ENCODE measurements around the gene IMPDH1. TPM values are rescaled to one million over a fixed set of nuclear protein-coding genes. Genes with fewer than 3 reads are reported as not detected.

The IMPDH1 gene
- total and polyA plus RNA-seq, 2 donors from 2014 or later = 20.9 to 40.3 TPM

DNA sequence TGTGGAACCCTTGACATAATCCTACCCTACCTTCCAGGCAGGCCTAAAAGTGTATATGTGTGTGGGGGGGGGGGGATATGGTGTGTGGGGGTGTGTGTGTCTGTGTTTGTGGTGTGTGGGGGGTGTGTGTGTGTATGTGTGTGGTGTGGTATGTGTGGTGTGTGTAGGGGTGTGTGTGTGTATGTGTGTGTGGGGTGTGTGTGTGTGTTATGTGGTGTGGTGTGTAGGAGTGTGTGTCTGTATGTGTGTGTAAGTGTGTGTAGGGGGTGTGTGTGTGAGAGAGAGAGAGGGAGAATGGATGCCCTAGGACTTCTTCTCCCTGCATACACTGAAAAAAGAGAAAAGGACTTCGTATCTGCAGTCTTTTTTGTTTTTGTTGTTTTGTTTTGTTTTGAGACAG is 12.3 kb upstream of the IMPDH1 start:
- intact Hi-C loops (cut with DNase I) = no loop called here
- no peaks in the 10 kb centered on the region for H3K4me1 ChIP-seq (ENCODE audit: control insufficient read depth in 2 of 3, insufficient read depth in 2 of 3, low read depth in 1 of 3, low read length in 3 of 3)
- FAIRE-seq (no peak), DNase-seq (no peak)
- H3K4me3 ChIP-seq (ENCODE audit: low read length in 3 of 3) = no peak overlapping the region
- no peak overlapping the region for H3K27ac ChIP-seq (ENCODE audit: low read depth in 2 of 2, low read length in 2 of 2)
- no peaks in the 10 kb centered on the region for H3K36me3 ChIP-seq (ENCODE audit: control insufficient read depth in 2 of 3, insufficient read depth in 3 of 3, low read length in 3 of 3)
- H3K9me3 ChIP-seq (ENCODE audit: control insufficient read depth in 2 of 3, insufficient read depth in 1 of 3, low read length in 3 of 3) = no peaks in the 10 kb centered on the region
- no peaks in the 10 kb centered on the region for H3K27me3 ChIP-seq (ENCODE audit: control insufficient read depth, insufficient read depth, low read length)
- H3K9ac ChIP-seq (ENCODE audit: low read length in 3 of 3) = no peak overlapping the region
- TF ChIP-seq, protein P1, sequence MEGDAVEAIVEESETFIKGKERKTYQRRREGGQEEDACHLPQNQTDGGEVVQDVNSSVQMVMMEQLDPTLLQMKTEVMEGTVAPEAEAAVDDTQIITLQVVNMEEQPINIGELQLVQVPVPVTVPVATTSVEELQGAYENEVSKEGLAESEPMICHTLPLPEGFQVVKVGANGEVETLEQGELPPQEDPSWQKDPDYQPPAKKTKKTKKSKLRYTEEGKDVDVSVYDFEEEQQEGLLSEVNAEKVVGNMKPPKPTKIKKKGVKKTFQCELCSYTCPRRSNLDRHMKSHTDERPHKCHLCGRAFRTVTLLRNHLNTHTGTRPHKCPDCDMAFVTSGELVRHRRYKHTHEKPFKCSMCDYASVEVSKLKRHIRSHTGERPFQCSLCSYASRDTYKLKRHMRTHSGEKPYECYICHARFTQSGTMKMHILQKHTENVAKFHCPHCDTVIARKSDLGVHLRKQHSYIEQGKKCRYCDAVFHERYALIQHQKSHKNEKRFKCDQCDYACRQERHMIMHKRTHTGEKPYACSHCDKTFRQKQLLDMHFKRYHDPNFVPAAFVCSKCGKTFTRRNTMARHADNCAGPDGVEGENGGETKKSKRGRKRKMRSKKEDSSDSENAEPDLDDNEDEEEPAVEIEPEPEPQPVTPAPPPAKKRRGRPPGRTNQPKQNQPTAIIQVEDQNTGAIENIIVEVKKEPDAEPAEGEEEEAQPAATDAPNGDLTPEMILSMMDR (IDR thresholded peaks at IDR 0.05; ENCODE audit: borderline replicate concordance, extremely low read depth, insufficient read depth) = no peak

DNA sequence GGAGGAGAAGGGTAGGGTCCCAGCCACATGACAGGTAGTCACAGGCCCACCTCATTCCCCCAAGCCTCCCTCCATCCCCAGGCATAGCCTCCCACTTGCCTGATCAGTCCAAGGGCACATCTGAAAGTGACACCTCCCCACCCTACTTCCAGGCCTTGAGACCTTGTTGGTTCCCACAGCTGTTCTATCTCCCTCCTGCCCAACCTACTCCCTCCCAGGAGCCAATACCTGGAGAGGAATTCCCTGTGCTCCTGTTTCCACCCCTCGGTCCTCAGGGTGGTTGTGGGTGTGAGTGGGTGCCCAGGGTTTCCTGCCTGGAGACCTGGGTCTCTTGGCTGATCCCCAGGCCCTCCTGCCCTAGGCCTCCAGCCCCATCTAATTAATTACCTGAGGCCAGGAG is 11.6 kb upstream of the IMPDH1 start:
- Histone ChIP-seq H3K4me3 (ENCODE audit: low read length in 3 of 3) (no peak overlapping the region), H3K9ac (ENCODE audit: low read length in 3 of 3) (no peak overlapping the region), H3K4me1 (ENCODE audit: control insufficient read depth in 2 of 3, insufficient read depth in 2 of 3, low read depth in 1 of 3, low read length in 3 of 3) (no peaks in the 10 kb centered on the region), H3K36me3 (ENCODE audit: control insufficient read depth in 2 of 3, insufficient read depth in 3 of 3, low read length in 3 of 3) (no peaks in the 10 kb centered on the region), H3K27ac (ENCODE audit: low read depth in 2 of 2, low read length in 2 of 2) (no peak overlapping the region), H3K27me3 (ENCODE audit: control insufficient read depth, insufficient read depth, low read length) (no peaks in the 10 kb centered on the region), H3K9me3 (ENCODE audit: control insufficient read depth in 2 of 3, insufficient read depth in 1 of 3, low read length in 3 of 3) (no peaks in the 10 kb centered on the region)
- TF ChIP-seq, protein P1 (IDR thresholded peaks at IDR 0.05; ENCODE audit: borderline replicate concordance, extremely low read depth, insufficient read depth) = no peak
- FAIRE-seq (no peak), DNase-seq (no peak)
- intact Hi-C loops (cut with DNase I) = no loop called here

DNA sequence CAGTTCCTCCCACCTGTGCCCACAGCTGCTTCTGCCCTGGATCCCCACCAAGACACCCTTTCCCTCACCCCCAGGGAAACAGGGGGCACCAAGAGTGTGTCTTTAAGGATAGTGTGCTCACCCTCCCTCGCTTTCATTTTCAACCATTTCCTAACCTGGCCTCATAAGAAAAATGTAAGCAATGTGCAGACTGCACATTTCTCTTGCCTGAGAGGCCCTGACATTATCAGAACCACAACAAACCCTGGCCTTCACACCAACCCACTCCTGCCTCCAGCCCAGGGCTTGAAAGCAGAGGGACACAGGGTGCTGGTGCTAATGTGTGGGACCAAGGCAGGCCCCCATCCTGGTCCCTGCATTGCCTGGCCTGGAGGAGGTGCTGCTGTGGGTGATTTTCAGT is 11.0 kb upstream of the IMPDH1 start:
- TF ChIP-seq, protein P1 (IDR thresholded peaks at IDR 0.05; ENCODE audit: borderline replicate concordance, extremely low read depth, insufficient read depth) = no peak
- DNase-seq (no peak), FAIRE-seq (no peak)
- Histone ChIP-seq H3K27ac (ENCODE audit: low read depth in 2 of 2, low read length in 2 of 2) (no peak overlapping the region), H3K9me3 (ENCODE audit: control insufficient read depth in 2 of 3, insufficient read depth in 1 of 3, low read length in 3 of 3) (no peaks in the 10 kb centered on the region), H3K36me3 (ENCODE audit: control insufficient read depth in 2 of 3, insufficient read depth in 3 of 3, low read length in 3 of 3) (no peaks in the 10 kb centered on the region), H3K4me3 (ENCODE audit: low read length in 3 of 3) (no peak overlapping the region), H3K4me1 (ENCODE audit: control insufficient read depth in 2 of 3, insufficient read depth in 2 of 3, low read depth in 1 of 3, low read length in 3 of 3) (no peaks in the 10 kb centered on the region), H3K27me3 (ENCODE audit: control insufficient read depth, insufficient read depth, low read length) (no peaks in the 10 kb centered on the region), H3K9ac (ENCODE audit: low read length in 3 of 3) (no peak overlapping the region)
- intact Hi-C loops (cut with DNase I) = no loop called here

DNA sequence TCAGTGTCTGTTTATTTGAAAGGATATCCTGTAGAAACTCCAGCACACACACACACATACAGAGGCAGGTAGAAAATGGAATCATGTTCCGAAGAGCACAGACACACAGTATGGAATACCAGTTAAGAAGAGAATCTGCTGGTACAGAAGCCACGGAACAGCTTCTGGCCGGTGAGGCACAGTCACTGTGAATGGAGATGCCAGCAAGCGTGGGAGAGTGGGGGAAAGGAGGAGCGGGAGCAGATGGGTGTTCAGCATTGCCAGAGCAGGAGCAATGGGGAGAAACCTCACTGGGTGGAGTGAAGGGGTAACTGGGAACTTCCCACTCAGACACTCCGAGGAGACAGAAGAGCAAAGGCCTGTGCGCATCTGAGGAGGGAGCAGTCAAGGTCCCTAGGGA is 9.5 kb upstream of the IMPDH1 start:
- Histone ChIP-seq H3K27ac (ENCODE audit: low read depth in 2 of 2, low read length in 2 of 2) (no peak overlapping the region), H3K36me3 (ENCODE audit: control insufficient read depth in 2 of 3, insufficient read depth in 3 of 3, low read length in 3 of 3) (no peaks in the 10 kb centered on the region), H3K27me3 (ENCODE audit: control insufficient read depth, insufficient read depth, low read length) (no peaks in the 10 kb centered on the region), H3K9me3 (ENCODE audit: control insufficient read depth in 2 of 3, insufficient read depth in 1 of 3, low read length in 3 of 3) (no peaks in the 10 kb centered on the region), H3K4me3 (ENCODE audit: low read length in 3 of 3) (no peak overlapping the region), H3K9ac (ENCODE audit: low read length in 3 of 3) (no peak overlapping the region), H3K4me1 (ENCODE audit: control insufficient read depth in 2 of 3, insufficient read depth in 2 of 3, low read depth in 1 of 3, low read length in 3 of 3) (no peaks in the 10 kb centered on the region)
- TF ChIP-seq, protein P1 (IDR thresholded peaks at IDR 0.05; ENCODE audit: borderline replicate concordance, extremely low read depth, insufficient read depth) = no peak
- intact Hi-C loops (cut with DNase I) = no loop called here
- no peak for FAIRE-seq
- no peak for DNase-seq
